ENCODE measurements around the gene RPS28. TPM values are rescaled to one million over a fixed set of nuclear protein-coding genes. Genes with fewer than 3 reads are reported as not detected.

Gene RPS28
- total RNA-seq, 1 experiment from 2014 or later, result 1,155 TPM

DNA sequence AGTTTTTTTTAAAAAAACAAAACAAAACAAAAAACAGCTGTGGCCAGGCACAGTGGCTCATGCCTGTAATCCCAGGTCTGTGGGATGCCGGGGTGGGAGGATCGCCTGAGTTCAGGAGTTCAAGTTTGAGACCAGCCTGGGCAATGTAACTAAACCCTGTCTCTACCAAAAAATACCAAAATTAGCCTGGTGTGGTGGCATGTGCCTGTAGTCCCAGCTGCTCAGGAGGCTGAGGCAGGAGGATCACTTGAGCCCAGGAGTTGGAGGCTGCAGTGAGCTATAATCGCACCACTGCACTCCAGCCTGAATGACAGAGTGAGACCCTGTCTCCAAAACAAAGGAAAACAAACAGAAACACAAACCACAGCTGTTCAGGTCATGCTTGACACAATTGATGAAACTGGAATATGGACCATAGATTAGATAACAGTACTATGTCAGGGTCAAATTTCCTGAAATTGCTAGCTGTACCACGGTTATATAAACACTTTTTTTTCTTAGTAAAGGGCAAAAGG is 35.8 kb downstream of the RPS28 start:
- DNase-seq, result no peak
- no peak overlapping the region for H3K4me2 ChIP-seq (ENCODE audit: low read depth, low read length, poor library complexity, severe bottlenecking)
- no peaks in the 10 kb centered on the region for H3K27me3 ChIP-seq (ENCODE audit: low read length)
- H3K36me3 ChIP-seq (ENCODE audit: insufficient read depth, low read length), result no peaks in the 10 kb centered on the region
- H3K79me2 ChIP-seq (ENCODE audit: low read length), result no peaks in the 10 kb centered on the region
- H3K9ac ChIP-seq (ENCODE audit: low read length), result no peak overlapping the region
- no peak overlapping the region for H3K27ac ChIP-seq (ENCODE audit: low read length)
- H3K4me1 ChIP-seq (ENCODE audit: low read length), result no peaks in the 10 kb centered on the region
- no peak overlapping the region for H2AFZ ChIP-seq (ENCODE audit: low read length)
- H4K20me1 ChIP-seq (ENCODE audit: insufficient read depth, low read depth, low read length), result no peaks in the 10 kb centered on the region
- H3K9me2 ChIP-seq (replicated peaks; ENCODE audit: insufficient read depth, low read length), result no peaks in the 10 kb centered on the region
- H3K4me3 ChIP-seq (ENCODE audit: low read length), result no peak overlapping the region
- H3K9me3 ChIP-seq (ENCODE audit: low read length), result no peaks in the 10 kb centered on the region

DNA sequence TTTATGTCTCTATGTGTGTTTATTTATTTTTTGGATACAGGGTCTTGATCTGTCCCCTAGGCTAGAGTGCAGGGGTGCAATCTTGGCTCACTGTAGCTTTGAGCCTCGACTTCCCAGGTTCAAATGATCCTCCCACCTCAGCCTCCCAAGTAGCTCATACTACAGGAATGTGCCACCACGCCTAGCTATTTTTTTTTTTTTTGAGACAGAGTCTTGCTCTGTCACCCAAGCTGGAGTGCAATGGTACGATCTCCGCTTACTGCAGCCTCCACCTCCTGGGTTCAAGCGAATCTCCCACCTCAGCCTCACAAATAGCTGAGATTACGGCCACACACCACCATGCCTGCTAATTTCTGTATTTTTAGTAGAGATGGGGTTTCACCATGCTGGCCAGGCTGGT is 37.7 kb downstream of the RPS28 start:
- Histone ChIP-seq H3K9ac (ENCODE audit: low read length) (no peak overlapping the region), H3K9me3 (ENCODE audit: low read length) (no peaks in the 10 kb centered on the region), H3K27me3 (ENCODE audit: low read length) (no peaks in the 10 kb centered on the region), H3K4me3 (ENCODE audit: low read length) (no peak overlapping the region), H3K36me3 (ENCODE audit: insufficient read depth, low read length) (no peaks in the 10 kb centered on the region), H2AFZ (ENCODE audit: low read length) (no peak overlapping the region), H3K9me2 (replicated peaks; ENCODE audit: insufficient read depth, low read length) (no peaks in the 10 kb centered on the region), H3K79me2 (ENCODE audit: low read length) (no peaks in the 10 kb centered on the region), H3K4me1 (ENCODE audit: low read length) (no peaks in the 10 kb centered on the region), H3K4me2 (ENCODE audit: low read depth, low read length, poor library complexity, severe bottlenecking) (no peak overlapping the region), H4K20me1 (ENCODE audit: insufficient read depth, low read depth, low read length) (no peaks in the 10 kb centered on the region), H3K27ac (ENCODE audit: low read length) (no peak overlapping the region)
- DNase-seq, result no peak

DNA sequence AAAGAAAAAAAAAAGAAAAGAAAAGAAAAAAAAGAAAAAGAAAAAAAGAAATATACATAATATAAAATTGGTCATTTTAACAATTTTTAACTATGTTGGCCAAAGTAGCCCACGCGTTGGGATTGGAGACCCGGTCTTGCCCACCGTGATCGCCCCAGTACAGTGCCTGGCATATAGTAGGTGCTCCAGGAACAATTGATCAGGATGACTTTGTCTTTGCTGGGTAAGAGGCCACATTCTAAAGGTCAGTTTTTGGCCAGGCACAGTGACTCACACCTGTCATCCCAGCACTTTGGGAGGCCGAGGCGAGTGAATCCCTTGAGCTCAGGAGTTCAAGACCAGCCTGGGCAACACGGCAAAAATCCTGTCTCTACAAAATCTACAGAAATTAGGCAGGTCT is 38.9 kb downstream of the RPS28 start:
- H3K36me3 ChIP-seq (ENCODE audit: insufficient read depth, low read length), result no peaks in the 10 kb centered on the region
- no peaks in the 10 kb centered on the region for H4K20me1 ChIP-seq (ENCODE audit: insufficient read depth, low read depth, low read length)

DNA sequence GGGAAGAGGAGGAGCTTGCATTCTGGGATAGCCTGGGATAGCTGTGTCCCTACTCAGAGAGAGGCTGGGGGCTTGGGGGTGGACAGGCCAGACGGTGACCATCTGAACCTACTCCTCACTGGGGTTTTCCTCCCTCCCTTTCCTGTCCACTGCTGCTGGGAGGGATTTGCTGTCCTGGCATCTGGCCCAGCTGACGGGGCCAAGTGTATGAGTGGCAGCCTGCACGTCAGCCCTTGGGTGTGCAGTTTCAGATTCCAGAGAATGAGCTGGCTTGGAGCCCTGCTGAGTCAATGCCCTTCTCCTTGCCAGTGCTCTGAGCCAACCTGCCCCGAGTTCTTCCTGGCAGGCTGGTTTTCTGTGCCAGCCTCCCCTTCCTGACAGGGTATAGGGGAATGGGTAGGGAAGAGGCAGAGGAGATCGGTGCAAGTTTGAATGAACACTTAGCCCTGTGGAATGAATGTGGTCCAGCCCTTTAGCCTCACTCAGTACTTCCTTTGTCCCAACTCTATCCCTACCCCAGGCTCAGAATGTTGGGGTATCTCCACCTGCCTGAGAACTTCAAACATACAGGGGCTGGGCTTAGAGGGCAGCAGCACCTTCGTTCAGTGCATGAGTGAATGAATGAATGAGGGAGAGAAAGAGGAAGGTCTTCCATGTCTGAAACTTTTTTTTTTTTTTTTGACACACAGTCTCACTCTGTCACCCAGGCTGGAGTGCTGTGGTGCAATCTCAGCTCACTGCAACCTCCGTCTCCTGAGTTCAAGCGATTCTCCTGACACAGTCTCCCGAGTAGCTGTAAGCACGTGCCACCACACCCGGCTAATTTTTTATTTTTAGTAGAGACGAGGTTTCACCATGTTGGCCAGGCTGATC is 40.9 kb downstream of the RPS28 start:
- no peak for DNase-seq
- Histone ChIP-seq H3K9ac (ENCODE audit: low read length) (no peak overlapping the region), H3K27ac (ENCODE audit: low read length) (no peak overlapping the region), H4K20me1 (ENCODE audit: insufficient read depth, low read depth, low read length) (no peaks in the 10 kb centered on the region), H3K9me2 (replicated peaks; ENCODE audit: insufficient read depth, low read length) (no peaks in the 10 kb centered on the region), H3K36me3 (ENCODE audit: insufficient read depth, low read length) (no peaks in the 10 kb centered on the region), H3K79me2 (ENCODE audit: low read length) (no peaks in the 10 kb centered on the region), H3K4me3 (ENCODE audit: low read length) (no peak overlapping the region), H3K4me2 (ENCODE audit: low read depth, low read length, poor library complexity, severe bottlenecking) (no peak overlapping the region), H3K9me3 (ENCODE audit: low read length) (no peaks in the 10 kb centered on the region), H3K4me1 (ENCODE audit: low read length) (no peaks in the 10 kb centered on the region), H2AFZ (ENCODE audit: low read length) (no peak overlapping the region), H3K27me3 (ENCODE audit: low read length) (no peaks in the 10 kb centered on the region)

More for the DNA sequence above, 38.9 kb downstream of the RPS28 start:
- Histone ChIP-seq H3K27ac (ENCODE audit: low read length) (no peak overlapping the region), H3K9me2 (replicated peaks; ENCODE audit: insufficient read depth, low read length) (no peaks in the 10 kb centered on the region), H3K4me1 (ENCODE audit: low read length) (no peaks in the 10 kb centered on the region), H3K27me3 (ENCODE audit: low read length) (no peaks in the 10 kb centered on the region), H3K9me3 (ENCODE audit: low read length) (no peaks in the 10 kb centered on the region), H3K79me2 (ENCODE audit: low read length) (no peaks in the 10 kb centered on the region), H3K4me2 (ENCODE audit: low read depth, low read length, poor library complexity, severe bottlenecking) (no peak overlapping the region), H3K4me3 (ENCODE audit: low read length) (no peak overlapping the region), H3K9ac (ENCODE audit: low read length) (no peak overlapping the region), H2AFZ (ENCODE audit: low read length) (no peak overlapping the region)
- DNase-seq, result no peak

DNA sequence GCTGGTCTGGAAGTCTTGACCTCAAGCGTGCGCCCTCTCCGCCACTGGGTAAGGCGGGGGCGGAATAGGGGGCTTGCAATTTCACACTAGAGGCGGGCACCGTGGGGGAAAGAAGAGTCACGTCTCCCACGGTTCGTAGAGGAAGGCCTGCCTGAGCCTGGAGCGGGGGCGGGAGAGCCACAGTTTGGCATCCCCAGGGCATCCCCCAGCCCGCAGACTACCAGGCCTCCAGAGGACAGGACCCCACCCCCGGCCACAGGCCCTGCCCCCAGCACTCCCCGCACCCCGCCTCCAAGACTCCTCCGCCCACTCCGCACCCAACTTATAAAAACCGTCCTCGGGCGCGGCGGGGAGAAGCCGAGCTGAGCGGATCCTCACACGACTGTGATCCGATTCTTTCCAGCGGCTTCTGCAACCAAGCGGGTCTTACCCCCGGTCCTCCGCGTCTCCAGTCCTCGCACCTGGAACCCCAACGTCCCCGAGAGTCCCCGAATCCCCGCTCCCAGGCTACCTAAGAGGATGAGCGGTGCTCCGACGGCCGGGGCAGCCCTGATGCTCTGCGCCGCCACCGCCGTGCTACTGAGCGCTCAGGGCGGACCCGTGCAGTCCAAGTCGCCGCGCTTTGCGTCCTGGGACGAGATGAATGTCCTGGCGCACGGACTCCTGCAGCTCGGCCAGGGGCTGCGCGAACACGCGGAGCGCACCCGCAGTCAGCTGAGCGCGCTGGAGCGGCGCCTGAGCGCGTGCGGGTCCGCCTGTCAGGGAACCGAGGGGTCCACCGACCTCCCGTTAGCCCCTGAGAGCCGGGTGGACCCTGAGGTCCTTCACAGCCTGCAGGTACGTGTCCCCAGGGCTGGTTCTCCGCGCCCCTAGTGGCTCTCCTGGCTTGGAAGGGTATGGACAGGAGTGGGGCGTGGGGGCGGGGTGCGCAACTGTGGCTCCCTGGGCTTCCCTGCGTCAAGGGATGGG is 42.8 kb downstream of the RPS28 start, which contains the start of gene ANGPTL4:
ANGPTL4 (plus strand) TSS at position 353 of the 969 bp plus-strand sequence; CDS start at position 520, 167 bp downstream.
- Histone ChIP-seq H3K4me2 (ENCODE audit: low read depth, low read length, poor library complexity, severe bottlenecking) (no peak within 1 kb of the TSS), H3K9ac (ENCODE audit: low read length) (no peak within 1 kb of the TSS), H3K79me2 (ENCODE audit: low read length) (no peaks in the 10 kb centered on the region), H3K4me3 (ENCODE audit: low read length) (no peak within 1 kb of the TSS), H3K4me1 (ENCODE audit: low read length) (no peaks in the 10 kb centered on the region), H3K9me2 (replicated peaks; ENCODE audit: insufficient read depth, low read length) (no peaks in the 10 kb centered on the region), H3K36me3 (ENCODE audit: insufficient read depth, low read length) (no peaks in the 10 kb centered on the region), H3K27ac (ENCODE audit: low read length) (no peak within 1 kb of the TSS), H2AFZ (ENCODE audit: low read length) (no peak within 1 kb of the TSS), H4K20me1 (ENCODE audit: insufficient read depth, low read depth, low read length) (no peaks in the 10 kb centered on the region), H3K27me3 (ENCODE audit: low read length) (no peaks in the 10 kb centered on the region), H3K9me3 (ENCODE audit: low read length) (no peaks in the 10 kb centered on the region)
- no peak for DNase-seq

DNA sequence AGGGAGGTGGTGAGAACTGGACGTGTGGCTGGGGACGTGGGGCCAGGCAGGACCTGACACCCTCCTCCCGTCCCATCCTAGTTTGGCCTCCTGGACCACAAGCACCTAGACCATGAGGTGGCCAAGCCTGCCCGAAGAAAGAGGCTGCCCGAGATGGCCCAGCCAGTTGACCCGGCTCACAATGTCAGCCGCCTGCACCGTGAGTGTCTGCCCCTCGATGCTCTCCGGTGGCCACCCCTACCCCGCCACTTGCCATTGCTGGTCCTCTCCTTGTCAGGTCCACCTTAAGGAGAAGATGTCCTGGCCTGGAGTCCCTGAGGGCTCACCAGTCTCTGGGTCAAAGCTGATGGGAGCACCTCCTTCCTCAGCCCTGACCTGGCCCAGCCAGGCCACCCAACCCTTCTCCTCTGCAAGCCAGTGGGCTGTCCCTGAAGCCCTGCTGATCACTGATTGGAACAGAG is 44.9 kb downstream of the RPS28 start:
- Histone ChIP-seq H3K9me2 (replicated peaks; ENCODE audit: insufficient read depth, low read length) (no peaks in the 10 kb centered on the region), H3K4me2 (ENCODE audit: low read depth, low read length, poor library complexity, severe bottlenecking) (no peak overlapping the region), H3K36me3 (ENCODE audit: insufficient read depth, low read length) (no peaks in the 10 kb centered on the region), H4K20me1 (ENCODE audit: insufficient read depth, low read depth, low read length) (no peaks in the 10 kb centered on the region), H3K4me1 (ENCODE audit: low read length) (no peaks in the 10 kb centered on the region), H3K27me3 (ENCODE audit: low read length) (no peaks in the 10 kb centered on the region), H3K9me3 (ENCODE audit: low read length) (no peaks in the 10 kb centered on the region), H2AFZ (ENCODE audit: low read length) (no peak overlapping the region), H3K9ac (ENCODE audit: low read length) (no peak overlapping the region), H3K4me3 (ENCODE audit: low read length) (no peak overlapping the region), H3K79me2 (ENCODE audit: low read length) (no peaks in the 10 kb centered on the region), H3K27ac (ENCODE audit: low read length) (no peak overlapping the region)
- no peak for DNase-seq

DNA sequence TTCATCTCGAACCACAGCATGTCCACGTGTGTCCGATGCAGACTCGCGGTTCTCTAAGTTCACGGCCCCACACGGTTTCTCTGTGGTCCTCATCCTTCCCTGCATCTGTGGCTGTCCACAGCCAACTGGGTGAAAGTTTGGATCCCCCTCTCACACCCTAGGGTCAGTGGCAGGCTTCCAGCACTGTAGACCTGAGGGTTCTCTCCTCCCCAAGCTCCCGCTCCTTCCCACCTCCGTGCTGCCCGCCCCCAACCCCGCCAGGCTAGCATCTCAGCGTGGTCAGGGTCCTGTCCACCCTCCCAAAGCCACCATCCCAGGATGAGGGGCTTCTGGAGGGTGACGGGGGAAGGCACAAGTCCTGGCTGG is 45.6 kb downstream of the RPS28 start:
- Histone ChIP-seq H3K9me2 (replicated peaks; ENCODE audit: insufficient read depth, low read length) (no peaks in the 10 kb centered on the region), H3K4me2 (ENCODE audit: low read depth, low read length, poor library complexity, severe bottlenecking) (no peak overlapping the region), H4K20me1 (ENCODE audit: insufficient read depth, low read depth, low read length) (no peaks in the 10 kb centered on the region), H3K9ac (ENCODE audit: low read length) (no peak overlapping the region), H3K4me1 (ENCODE audit: low read length) (no peaks in the 10 kb centered on the region), H3K36me3 (ENCODE audit: insufficient read depth, low read length) (no peaks in the 10 kb centered on the region), H3K4me3 (ENCODE audit: low read length) (no peak overlapping the region), H3K27ac (ENCODE audit: low read length) (no peak overlapping the region), H2AFZ (ENCODE audit: low read length) (no peak overlapping the region), H3K9me3 (ENCODE audit: low read length) (no peaks in the 10 kb centered on the region), H3K79me2 (ENCODE audit: low read length) (no peaks in the 10 kb centered on the region), H3K27me3 (ENCODE audit: low read length) (no peaks in the 10 kb centered on the region)
- DNase-seq, result no peak
